GM18508 (cell line): ENCODE measurements around the gene PWWP2A.
A peak's percentile ranks its signal among the peaks of the same experiment; 100 is the strongest.

Experiments
- ATAC-seq: cut with Tn5 transposase; IDR thresholded peaks from one replicate; pipeline ENCODE4 v1.9.1; 2021; ENCODE audit warnings: moderate number of reproducible peaks; ENCODE audit not compliant: insufficient read depth, unreplicated experiment

PWWP2A gene

GRCh38 chr5:160133918-160134304, 14.7 kb upstream of the PWWP2A start:
- no peak for ATAC-seq

DNA sequence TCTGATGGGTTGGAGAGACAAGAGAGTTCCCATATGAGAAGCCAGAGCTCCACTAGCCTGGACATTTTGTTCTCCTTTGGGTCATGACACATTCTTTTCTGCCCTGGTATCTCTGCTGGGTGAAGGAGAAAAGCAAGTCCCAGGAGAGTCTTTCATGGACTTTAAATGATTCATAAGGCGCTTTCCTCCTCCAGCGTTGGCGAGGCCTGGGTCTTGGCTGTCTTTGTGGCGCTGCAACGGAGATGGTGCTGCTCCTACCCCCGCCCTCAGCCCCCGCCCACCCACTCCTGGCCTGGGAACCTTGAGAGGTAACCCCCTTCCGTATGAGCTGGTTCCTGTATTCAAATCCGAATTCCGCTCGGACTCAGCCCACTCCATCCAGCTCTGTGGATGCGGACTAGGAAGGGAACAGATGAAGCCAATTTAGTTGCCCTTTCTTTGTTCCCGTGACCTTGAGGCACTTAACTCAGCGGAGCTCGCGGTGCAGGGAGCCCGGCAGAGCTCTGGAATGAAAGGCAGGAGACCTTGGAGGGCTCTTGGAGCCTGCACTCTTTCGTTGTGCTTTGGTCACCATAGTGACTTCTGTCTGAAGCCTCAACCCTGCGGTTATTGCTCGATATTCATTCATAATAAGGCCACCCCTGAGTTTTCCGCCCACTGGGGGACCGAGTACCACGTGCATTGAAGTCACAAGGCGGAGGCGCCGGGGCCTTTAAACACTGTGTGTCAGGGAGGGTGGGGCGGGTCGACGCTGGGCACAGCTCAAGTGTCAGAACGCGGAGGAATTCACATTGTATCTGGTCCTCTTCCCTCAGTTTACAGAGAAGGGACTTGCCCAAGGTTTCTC, 14.0 kb upstream of the PWWP2A start:
- ATAC-seq, result no peak

DNA sequence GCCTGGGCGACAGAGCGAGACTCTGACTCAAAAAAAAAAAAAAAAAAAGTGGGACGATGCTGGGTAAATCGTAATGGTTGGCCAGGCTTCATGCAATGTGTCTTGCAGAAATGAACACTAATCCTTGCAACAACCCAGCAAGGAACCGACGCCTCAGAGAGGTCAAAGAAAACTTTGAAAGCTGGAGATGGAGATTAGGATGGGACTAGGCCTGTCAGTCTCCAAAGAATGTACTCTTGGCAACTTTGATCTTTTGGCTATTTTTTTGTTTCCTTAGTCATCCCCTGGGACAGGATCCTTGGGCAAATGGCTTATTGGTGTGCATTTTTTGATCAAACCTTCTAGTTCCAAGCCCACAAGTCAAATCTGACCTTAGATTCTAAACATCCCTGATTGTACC, 10.6 kb upstream of the PWWP2A start:
- ATAC-seq, result no peak

DNA sequence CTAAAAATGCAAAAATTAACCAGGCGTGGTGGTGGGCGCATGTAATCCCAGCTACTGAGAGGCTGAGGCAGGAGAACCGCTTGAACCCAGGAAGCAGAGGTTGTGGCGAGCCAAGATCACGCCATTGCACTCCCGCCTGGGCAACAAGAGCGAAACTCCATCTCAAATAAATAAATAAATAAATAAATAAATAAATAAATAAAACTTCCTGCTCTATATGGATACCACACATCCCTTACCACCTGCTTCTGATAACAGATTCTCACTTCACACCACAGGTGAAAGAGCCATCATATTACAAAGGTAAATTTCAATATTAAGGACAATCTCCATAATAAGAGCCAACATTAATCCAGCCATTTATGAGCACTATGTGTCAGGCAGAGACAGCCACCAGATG, 9.4 kb upstream of the PWWP2A start:
- ATAC-seq, result no peak

DNA sequence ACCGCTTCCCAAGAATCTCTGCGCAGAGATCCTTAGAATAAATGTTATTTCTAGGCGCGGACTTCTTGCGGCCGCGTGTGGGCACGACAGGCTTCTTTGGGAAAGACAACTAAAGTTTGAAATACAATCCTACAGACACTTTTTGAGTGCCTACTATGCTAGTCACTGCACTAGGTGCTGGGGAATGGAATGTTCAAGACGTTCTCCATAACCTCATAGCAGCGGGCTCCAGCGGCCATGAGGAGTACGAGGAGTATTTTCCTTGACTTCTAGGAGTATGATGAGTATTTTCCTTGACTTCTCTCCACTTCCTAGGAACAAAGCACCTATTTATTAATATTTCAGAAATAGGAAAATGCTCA, 636 bp upstream of the PWWP2A start:
- peak; percentile 7 for ATAC-seq

DNA sequence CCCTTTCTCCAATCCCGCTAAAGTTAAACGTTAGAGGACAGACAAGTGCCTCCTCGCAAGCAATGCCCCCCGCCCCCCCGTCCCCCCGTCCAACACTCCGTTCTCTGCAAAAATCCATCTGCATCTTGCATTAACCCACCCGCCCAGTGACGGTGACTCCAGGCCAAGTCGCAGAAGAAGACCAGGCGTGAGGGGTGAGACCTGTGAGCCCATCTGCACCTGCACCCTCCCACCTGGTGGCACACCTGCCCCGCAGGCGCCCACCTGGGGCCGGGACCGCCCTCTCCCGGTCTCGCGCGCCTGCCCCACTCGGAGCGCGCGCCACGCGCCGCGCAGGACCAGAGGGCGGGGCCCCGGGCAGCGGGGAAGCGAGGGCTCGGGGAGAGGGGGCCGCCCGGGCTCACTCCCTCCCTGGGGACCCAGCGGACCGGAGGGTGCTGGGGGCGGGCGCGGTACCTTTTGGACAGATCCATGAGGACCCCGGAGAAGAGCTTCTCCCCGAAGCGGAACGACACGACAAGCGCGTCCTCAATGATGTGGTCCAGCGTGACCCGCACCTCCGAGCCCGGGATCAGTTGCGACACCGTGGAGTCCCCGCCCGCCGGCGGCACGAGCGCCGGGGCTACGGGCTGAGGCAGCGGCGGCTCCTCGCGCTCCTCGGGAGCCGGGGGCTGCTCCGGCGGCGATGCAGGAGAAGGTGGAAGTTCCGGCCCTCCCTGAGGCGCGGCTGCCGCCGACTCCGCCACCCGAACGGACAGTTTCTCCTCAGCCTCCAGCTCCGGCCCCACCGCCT, 705 bp downstream of the PWWP2A start:
- peak; percentile 0 for ATAC-seq

DNA sequence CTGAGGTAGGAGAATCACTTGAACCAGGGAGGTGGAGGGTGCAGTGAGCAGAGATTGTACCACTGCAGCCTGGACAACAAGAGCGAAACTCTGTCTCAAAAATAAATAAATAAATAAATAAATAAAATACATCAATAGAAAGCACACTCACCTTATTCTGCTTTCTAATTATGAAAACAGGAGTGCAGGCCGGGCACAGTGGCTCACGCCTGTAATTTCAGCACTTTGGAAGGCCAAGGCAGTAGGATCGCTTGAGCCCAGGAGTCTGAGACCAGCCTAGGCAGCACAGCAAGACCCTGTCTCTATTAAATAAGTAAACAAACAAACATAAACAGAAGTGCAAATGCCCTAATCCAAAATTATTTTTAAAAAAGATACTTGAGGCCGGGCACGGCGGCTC, 2.3 kb downstream of the PWWP2A start:
- ATAC-seq, result no peak

DNA sequence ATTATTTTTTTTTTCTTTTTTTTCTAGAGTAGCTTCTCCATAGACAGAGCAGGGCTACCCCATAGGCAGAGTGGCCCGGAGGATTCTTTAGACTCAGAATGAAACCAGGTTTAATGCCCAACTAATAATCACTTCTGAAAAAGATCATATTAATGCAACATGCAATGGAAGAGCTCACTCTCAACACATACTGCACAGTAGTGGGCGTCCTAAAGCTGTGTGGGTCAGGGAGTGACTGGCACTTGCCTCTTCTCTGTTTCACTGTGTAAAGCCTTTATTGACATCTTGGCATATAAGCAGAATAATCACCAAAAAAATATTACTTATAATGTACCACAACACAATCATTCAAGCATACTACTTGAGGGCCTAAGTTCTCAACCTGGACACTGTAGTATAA, 11.1 kb downstream of the PWWP2A start:
- no peak for ATAC-seq

GRCh38 chr5:160105686-160106360, 13.4 kb downstream of the PWWP2A start:
- ATAC-seq, result peak; percentile 86

- no peak for ATAC-seq
These were observed 21.3 kb downstream of the PWWP2A start for GRCh38 chr5:160097991-160098390.

DNA sequence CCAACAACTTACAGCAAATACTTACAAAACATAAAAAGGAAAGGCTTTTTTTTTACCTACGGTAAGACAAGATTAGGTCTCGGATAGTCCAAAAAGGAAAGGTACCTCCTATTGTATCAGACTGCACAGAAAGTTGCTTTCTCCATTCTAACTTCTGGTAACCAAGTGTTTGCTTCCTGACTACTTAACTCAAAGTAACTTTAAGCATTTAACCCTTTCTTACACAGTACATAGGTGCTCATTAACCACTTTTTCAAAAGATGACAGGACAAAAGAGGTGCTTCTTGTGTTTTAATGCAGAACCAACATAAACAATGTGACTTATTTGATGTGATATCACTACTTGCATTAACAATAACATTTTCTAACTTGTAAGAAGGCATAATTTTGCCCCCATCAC, 23.1 kb downstream of the PWWP2A start:
- no peak for ATAC-seq

- ATAC-seq, result peak; percentile 58
These were observed 26.1 kb downstream of the PWWP2A start for GRCh38 chr5:160092960-160093707.

DNA sequence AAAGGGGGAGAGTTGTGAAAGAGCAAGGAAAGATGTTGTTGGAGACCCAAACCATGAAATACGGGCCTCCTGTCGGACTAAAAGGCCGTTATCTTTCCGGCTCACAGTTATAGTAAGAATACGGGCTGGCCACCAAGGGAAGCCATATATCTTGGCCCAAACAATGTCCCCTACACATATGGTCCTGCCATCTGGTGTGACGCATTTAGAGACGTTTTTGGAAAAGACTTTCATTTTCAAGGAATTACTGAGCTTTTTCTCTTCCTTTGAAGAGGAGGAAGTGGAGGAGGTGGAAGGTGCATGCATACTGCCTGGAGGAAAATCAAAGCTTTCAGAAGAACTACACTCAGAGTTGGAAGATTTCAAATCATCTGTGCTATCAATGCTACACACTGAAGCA, 26.7 kb downstream of the PWWP2A start:
- ATAC-seq, result no peak

DNA sequence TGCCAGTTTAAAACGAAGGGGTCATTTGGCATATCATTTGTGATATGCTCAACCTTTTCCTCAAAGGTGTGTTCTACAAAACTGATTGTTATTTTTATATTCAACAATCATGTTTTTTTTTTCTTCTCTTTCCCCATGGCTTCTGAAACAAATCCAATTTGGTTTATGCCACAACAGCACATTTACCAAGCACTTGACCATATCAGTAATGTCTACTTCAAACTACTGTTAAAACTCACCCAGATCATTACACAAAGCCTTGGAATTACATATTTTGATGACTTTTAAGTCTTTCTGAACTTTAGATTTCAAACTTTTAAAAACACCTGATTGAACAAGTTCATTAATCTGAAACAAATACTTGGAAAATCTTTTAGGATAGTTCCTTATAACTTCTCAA, 29.2 kb downstream of the PWWP2A start:
- ATAC-seq, result no peak

- ATAC-seq, result no peak
These were observed 29.7 kb downstream of the PWWP2A start for GRCh38 chr5:160089531-160089930.

- ATAC-seq, result no peak
These were observed 30.4 kb downstream of the PWWP2A start for GRCh38 chr5:160088805-160089204.

- no peak for ATAC-seq
These were observed 32.1 kb downstream of the PWWP2A start for GRCh38 chr5:160087199-160087598.

- ATAC-seq, result no peak
These were observed 35.1 kb downstream of the PWWP2A start for GRCh38 chr5:160084144-160084543.

DNA sequence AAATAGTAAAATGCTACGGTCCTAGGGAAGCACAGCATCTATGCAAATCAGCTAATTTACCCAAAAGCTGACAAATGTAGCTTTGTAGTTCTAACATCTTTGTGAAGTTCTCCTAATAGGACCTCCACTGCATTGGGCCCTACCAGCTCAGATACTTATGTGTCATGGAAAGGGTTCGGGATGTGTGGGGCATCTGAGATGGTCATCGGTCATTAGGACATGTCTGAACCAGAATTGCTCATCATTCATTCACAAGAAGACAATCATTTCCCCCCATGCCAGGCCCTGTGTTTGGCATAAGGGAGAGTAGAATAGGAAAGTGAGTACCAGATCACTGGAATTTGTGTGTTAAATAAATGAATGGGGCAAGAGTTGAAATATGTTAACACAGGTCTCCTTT, 35.7 kb downstream of the PWWP2A start:
- no peak for ATAC-seq
